HG03520 (cell line): ENCODE measurements around the gene RPS17.
"Not testable (repeated sequence)": the region's sequence is repeated elsewhere in the genome, so short reads cannot be mapped to it uniquely, and the experiment has no call there.

Source experiments
- ATAC-seq: cut with Tn5 transposase; IDR thresholded peaks from one replicate; pipeline ENCODE4 v1.9.1; 2021; ENCODE audit warnings: mild to moderate bottlenecking, moderate library complexity; ENCODE audit not compliant: unreplicated experiment

Gene RPS17

DNA sequence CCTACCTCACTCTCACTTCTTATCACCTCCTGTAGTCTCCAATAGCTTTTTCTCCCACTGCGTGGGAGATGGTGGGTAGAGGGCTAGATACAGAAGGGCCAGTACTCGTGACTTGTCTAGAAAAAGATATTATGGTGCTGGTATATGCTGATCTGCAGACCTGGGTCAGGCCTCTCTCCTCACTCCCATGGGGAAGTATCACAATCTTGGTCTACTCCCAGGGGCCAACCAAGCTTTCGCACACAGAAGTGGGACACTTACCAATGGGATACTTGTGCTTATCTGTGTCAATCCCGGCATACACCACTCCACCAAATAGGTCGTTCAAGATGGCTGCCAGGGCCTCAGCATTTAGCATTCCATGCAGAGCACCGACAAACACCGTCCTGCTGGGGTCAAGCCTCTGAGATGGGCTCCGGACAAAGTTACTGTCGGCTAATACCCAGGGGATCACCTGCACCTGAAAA lies 9.0 kb upstream of the RPS17 start:
- no peak for ATAC-seq

DNA sequence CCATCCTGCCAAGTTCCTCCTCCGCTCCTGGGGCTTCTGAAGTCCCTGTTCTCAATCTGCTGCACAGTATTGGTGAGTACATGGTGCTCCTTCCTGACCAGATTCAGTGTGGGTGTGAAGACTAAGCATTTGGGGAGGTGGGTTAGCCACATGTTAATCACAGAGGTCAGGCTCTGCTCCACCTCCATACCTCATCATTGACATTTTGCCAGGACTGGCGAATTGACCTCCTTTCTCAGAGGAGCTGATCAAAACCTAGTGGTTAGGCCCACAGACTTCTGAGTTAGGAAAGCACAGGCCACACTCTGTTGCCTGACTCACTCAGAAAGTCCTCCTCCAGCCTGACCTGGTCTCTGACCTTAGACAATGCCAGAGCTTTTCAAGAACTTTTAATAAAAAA lies 8.4 kb upstream of the RPS17 start:
- no peak for ATAC-seq

DNA sequence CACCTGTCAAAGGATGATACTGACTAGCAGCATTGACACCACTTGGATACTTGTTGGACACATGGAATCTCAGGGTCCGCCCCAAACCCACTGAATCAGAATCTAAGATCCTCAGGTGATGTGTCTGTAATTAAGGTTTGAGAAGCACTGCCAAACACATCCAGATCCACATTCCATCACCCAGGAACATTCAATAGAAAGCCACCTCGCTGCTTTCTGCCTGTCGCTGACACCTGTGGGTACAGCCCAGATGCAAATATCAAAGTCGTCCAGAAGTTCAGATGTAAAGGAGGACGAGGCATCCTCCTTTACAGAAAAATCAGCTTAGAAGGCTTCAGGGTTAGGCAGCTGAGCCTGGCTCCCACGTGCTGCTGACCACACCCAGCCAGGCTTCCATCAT lies 5.2 kb upstream of the RPS17 start:
- ATAC-seq, result no peak

DNA sequence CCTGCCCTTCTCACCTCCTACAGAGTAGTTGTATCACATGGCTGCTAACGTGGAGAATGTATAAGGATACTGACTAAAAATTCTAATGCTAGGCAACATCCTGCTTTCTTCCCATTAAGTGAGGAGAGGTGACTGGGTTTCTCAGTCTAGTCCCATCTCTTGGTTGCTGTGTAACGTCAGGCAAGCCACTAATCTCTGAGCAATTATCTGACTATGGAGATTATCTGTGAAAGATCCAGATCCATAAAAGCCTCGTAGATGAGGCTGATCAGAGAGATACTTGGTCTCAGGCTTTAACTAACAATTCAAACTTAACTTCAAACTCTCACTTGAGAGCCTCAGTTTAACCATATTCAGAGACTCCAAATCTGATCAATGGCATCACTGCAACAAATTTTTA lies 4.7 kb upstream of the RPS17 start:
- ATAC-seq, result no peak

DNA sequence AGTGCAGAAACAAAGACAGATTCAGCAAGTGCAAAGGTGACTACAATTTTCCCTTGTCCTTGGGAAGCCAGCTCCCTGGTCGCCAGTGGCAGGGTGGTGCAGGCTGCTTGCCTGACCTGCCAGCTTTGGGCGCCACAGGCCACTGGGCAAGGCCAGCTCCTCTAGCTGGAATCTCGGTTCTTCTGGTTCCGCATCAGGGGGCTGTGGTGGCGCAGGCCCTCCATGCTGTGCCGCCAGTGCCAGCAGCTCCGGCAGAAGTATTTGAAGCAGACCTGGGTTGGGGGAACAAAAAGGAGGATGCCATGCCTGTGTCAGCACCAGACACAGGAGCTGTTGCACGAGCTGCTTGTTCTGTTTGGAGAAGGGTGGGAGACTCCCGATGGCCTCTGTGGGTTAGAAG lies 4.2 kb upstream of the RPS17 start:
- ATAC-seq, result no peak

DNA sequence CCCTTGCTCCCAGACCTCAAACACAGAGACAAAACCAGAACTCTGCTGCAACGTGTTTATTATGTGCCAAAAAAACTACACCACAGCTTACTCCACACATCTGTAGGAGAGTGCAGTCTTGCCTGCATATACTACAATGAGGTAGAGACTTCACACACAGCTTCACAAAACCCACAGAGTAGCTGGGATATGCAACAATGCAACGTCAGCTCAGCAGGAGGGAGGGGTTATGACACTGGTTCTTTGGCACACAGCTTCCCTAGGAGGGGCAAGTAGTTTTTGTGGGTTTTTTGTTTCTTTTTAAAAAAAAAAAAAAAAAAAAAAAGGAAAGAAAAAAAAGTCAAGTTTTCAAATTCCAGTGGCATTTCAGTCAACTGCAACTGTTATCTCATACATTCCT lies 2.9 kb upstream of the RPS17 start:
- ATAC-seq, result no peak

DNA sequence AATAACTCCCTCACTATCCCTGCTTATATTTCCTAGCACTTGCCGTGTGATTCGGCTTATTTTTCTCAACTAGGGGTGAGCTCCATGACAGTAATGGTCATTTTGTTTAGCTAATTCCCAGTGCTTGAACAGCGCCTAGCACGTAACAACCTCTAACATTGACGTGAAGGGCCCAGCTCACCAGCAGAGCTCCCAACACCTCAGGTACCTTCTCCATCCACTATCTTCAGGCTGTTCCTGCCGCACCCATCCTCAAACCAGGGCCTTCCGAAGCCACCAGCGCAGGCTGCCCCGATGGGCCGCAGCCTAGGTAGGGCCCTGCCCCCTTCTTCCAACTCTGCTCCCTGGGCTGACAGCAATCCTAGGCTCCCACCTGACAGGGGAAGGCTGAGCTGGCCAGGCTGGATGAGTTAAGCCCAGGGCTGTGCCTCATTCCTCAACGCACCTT lies 751 bp upstream of the RPS17 start:
- ATAC-seq, result no peak

DNA sequence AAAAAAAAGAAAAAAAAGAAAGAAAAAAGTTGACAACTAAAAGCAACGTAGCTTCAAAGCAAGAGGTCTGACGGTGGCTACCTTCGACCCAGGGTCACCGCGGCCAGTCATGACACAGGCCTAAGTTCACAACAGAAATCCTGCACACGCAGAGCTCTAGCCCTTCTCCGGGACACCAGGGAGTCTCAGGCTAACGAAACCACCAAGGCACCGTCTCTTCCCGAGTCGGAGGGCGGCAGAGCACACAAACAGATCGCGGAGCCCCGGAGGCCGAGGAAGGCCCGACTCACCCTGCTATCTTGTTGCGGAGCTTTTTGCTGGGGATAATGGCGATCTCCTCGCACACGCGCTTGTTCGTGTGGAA lies 584 bp downstream of the RPS17 start:
- ATAC-seq, result no peak

DNA sequence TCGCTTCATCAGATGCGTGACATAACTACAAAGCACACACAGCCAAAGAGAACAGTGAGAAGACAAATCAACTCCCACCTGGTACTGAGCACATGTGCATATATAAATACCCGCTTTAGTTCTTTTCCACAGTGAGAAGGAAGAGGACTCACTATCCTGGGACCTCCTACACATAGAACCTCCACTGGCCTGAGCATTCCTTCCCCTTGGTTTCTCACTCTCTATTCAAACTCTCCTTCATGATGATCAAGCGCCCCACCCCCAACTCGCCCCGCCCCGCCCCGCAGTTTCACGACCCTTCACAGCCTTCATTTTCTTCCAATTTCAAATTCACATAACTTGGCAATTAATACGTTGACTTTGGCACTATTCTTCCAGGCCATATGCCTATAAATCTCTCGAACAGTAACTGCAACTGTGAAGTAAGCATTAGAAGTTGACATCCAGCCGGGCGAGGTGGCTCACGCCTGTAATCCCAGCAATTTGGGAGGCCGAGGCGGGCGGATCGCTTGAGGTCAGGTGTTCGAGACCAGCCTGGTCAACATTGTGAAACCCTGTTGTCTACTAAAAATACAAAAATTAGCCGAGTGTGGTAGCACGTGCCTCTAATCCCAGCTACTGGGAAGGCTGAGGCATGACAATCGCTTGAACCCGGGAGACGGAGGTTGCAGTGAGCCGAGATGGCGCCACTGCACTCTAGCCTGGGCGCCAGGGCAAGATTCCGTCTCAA lies 1.1 kb downstream of the RPS17 start:
- ATAC-seq, result no peak

DNA sequence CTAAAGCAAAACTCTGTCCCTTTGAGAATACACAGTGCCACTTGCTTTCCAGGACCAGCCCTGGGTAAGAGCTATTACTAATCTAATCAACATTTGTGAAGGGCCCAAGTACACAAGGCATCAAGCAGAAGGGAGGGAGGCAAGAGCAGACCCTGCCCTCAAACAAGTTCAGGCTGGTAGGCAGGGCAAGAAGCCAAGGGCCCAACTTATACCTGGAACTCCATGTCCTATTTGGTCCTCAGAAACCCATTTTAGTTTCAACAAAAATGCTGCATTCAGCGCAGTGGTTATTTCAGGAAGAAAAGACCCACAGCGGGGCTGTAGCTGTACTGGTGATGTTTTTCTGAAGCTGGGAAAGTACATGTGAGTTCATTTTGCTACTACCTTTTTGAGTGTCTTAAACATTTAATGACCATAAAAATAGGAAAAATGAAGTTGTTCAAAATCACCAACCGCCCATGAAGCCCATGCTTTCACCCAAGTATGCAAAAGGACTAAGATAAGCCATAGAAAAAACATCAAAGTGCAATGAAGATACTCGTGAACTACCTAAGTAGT lies 2.8 kb downstream of the RPS17 start:
- no peak for ATAC-seq

DNA sequence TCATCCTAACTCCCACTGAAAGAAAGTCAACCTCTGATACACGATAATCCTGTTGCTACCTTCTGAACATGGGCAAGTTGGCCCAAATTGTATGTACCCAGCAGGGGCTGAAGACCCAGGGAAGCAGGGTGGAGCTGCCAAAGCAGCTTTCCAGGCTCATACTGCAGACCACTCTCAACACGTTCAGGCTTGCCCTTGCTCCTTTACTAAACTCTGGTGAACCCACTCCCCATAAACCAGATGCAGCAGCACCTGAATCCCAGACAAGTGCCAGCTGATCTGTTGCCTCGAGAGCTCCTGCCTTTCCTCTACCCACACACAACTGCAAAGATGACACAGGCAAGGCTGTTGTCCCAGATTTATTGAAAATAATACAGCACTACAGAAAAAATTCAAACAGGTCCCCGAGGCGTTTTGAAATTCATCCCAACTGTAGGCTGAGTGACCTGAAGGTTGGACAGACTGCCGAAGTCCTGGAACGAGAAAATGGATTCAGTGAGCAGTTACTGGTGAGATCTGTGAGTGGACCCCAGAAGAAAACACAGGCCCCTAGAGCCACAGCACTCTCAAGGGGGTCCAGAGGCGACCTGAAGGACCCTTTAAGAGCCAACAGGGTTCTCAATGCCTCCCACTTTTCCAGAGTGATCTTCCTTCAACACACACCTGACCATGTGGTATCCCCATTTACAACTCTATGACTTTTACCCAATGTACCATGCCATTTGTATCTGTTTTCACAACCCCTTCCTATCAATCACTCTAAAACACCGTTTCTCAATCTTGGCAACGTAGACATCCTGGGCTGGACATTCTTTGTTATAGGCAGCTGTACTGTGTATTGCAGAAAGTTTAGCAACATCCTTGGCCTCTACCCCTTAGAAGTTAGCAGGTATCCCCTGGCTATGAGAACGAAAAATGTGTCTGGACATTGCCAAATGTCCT lies 3.6 kb downstream of the RPS17 start:
- ATAC-seq, result no peak

DNA sequence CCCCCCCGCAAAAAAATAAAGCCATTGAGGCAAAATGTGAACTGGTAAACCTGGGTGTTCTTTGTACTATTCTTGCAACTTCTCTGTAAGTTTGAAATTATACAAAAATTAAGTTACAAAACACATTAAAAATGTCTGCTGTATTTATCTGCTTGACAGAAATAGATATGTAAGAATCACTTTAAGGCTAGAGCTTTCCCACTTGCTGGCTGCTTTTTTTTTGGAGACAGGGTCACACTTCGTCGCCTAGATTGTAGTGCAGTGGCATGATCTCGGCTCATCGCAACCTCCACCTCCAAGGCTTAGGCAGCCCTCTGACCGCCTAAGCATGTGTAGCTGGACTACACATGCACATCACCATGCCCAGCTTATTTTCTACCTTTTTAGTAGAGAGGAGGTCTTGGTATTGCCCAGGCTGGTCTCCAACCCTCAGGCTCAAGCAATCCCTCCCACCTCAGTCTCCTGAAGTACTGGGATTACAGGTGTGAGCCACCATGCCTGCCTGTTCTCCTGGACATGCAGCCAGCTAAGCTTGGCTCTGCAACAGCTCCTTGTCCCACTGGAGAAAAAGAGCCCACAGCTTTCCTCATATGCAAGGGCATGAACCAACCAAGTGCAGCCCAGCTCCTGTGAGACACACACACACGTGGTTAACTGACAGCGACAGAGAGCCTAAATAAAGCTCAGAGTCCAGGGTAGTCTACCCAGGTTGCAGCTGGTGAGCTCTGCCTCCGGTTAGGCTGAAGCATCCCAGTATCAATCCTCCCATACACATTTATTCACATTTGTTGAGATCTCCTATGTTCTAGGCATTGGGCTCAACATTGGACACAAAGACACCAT lies 4.5 kb downstream of the RPS17 start:
- ATAC-seq, result no peak

DNA sequence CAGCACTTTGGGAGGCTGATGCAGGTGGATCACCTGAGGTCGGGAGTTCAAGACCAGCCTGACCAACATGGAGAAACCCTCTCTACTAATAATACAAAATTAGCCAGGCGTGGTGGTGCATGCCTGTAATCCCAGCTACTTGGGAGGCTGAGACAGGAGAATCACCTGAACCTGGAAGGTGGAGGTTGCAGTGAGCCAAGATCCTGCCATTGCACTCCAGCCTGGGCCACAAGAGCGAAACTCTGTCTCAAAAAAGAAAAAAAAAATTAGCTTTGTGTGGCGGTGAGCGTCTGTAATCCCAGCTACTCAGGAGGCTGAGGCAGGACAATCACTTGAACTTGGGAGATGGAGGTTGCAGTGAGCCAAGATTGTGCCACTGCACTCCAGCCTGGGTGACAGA lies 5.1 kb downstream of the RPS17 start:
- not testable (repeated sequence) for ATAC-seq

DNA sequence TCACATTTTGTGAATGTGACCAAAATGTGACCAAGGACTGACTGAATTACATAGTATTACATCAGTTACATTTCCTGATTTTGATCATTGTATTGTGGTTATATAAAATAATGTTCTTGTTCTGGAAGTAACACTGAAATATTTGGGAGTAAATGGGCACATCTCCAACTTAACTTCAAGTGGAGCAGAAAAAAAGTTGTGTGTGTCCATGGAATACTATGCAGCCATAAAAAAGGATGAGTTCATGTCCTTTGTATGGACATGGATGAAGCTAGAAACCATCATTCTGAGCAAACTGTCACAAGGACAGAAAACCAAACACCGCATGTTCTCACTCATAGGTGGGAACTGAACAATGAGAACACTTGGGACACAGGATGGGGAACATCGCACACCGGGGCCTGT lies 5.8 kb downstream of the RPS17 start:
- not testable (repeated sequence) for ATAC-seq

DNA sequence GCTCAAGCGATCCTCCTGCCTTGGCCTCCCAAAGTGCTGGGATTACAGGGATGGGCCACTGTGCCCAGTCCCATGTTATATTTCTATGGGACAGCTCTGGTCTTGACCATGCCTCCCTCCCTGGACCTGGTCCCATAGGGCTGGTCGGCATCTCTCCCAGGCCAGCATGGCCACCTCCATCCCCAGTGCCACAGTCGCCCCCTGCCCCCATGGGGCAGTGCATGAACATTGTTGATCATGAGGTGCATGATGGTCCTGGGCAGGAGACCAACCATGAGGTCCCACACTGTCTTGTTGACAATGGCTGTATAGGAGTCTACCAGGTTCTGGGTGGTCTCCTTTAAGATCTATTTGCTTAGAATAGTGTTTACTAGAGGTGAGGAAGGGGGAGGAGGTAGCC lies 6.5 kb downstream of the RPS17 start:
- ATAC-seq, result no peak

DNA sequence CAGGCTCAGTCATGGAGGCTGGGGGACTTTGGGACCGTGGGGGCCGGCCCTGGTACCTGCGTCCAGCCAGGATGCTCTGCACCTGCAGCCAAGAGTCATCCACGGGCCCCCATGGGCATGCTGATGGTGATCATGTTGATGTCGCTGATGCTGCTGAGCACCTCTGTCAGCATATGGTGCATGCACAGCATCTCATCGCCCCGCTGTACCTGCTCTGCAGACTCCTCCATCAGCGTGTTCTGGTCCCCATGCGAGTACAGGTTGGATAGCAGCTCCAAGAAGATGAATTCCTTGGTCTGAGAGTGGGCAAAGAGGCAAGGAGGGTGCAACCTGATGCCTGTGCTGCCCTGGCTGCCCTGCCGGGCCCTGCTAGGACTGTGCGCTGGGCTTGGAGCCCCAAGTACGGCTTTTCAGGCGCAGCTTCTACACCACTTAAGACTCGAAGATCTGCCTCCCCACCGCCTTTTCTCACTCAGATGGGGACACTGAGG lies 7.2 kb downstream of the RPS17 start:
- no peak for ATAC-seq

DNA sequence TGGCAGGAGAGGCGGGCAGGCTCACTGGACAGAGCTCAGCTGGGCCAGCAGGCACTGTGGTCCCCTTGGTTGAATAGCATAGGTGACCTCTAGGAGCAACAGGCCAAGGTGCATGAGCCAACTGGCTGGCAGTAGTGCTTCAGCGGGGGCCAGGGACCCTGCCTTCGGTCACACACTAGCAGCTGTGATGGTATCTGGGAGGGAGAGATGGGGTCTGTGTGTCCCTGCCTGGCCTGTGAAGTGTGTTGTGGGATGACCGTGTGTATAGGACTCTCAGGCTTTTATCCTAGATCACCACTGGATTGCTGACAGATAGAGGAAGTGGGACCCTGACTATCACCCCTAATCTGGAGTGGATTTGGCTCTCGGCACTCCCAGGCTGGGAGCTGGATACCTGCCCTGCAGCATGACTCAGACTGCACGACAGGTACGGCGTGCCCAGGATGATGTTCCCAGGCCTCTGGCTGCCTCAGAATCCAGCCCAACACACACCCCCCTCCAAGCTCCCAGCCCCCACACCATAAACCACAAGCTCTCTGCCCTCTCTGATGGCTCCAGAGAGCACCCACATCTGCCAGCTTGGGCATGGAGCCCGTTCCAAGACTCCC lies 7.8 kb downstream of the RPS17 start:
- no peak for ATAC-seq

DNA sequence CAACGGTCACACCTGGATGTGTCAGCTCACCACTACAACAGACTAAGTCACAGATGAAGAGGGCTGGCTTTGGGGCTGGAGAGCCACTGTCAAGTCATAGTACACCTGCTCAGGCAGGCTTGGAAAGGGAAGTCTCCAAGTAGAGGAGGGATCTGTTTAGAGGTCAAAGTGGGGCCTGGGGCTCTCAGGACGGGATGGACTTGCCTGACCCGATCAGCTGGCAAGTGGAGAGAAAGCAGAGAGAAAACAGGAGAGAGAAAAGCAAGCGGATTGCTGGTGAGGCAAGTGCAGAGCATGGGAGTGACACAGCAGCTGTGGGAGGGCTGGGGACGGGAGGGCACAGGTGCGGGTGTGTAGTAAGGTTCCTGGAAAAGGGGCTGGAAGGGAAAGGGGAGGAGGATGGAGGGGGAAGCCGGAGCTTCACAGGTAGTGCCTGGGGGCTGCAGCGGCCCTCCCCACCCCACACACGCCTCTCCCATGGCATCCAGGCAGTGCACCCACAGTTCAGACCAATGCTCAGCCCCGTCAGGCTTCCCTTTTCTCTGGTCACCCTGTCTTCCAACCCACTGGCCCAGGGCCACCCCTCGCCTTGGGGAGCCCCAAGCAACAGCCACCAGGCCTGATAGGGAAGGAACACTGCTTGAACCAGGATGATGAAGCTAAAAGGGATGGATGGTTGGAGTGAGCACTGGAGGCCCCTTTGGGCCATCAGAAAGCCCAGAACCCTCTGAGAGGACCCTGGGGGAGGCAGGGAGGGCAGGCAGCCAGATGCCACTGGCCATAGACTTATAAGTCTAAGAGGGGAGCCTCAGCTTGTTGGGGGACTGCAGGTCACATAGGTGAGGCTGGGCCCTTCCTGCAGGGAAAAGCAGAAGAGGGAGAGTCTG lies 8.5 kb downstream of the RPS17 start:
- ATAC-seq, result no peak
